NB4 (cell line): Measurements from ENCODE around the gene WIF1.

Experiments used
- MYC ChIP-seq: IDR thresholded peaks from 2 replicates; pipeline ENCODE4 v1.6.1; 2011; ENCODE audit warnings: low read depth, low read length
- TF ChIP-seq, protein P1 (sequence below): IDR thresholded peaks from one replicate; pipeline ENCODE4 v1.5.1; 2012; ENCODE audit warnings: low read depth, low read length

DNA sequence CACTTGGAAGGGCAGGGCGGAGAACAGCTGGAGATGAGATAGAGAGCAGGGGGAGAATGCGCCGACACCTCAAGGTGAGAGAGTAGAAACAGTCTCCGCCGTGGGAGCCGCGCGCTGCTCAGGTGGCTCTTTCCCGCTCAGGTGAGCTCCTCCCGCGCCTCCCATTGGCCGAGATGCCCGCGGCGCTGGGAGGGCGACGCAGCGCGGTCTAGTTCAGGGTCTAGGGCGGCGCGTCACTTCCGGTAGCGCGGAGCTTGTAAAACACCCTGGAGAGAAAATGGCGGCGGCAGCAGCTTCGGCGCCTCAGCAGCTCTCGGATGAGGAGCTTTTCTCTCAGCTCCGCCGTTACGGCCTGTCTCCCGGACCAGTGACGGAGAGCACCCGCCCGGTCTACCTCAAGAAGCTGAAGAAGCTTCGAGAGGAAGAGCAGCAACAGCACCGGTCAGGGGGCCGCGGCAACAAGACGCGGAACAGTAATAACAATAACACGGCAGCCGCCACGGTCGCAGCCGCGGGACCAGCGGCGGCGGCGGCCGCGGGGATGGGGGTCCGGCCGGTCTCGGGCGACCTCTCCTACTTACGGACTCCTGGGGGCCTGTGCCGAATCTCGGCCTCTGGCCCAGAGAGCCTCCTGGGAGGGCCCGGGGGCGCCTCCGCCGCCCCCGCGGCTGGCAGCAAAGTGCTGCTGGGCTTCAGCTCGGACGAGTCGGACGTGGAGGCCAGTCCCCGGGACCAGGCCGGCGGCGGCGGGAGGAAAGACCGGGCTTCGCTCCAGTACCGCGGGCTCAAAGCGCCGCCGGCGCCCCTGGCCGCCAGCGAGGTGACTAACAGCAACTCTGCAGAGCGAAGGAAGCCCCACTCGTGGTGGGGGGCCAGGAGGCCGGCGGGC is 48.5 kb upstream of the WIF1 start, which contains the start of gene LEMD3:
- TF ChIP-seq, protein P1, sequence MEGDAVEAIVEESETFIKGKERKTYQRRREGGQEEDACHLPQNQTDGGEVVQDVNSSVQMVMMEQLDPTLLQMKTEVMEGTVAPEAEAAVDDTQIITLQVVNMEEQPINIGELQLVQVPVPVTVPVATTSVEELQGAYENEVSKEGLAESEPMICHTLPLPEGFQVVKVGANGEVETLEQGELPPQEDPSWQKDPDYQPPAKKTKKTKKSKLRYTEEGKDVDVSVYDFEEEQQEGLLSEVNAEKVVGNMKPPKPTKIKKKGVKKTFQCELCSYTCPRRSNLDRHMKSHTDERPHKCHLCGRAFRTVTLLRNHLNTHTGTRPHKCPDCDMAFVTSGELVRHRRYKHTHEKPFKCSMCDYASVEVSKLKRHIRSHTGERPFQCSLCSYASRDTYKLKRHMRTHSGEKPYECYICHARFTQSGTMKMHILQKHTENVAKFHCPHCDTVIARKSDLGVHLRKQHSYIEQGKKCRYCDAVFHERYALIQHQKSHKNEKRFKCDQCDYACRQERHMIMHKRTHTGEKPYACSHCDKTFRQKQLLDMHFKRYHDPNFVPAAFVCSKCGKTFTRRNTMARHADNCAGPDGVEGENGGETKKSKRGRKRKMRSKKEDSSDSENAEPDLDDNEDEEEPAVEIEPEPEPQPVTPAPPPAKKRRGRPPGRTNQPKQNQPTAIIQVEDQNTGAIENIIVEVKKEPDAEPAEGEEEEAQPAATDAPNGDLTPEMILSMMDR = no peak
- TF ChIP-seq MYC = 0 out of 2 replicates have a peak, but pooled peaks have one; percentile 9
